Right ventricle myocardium inferior (tissue), 1 donor: ENCODE results near the gene POLR1G. TPM values are rescaled to one million over a fixed set of nuclear protein-coding genes. Genes with fewer than 3 reads are reported as not detected.
"Not testable (repeated sequence)": the region's sequence is repeated elsewhere in the genome, so short reads cannot be mapped to it uniquely, and the experiment has no call there.

Experiments used
- ATAC-seq: fragments of 200-7000 bp; cut with Tn5 transposase; one replicate; pipeline ENCODE4 v1.9.1; 2020; ENCODE audit warnings: mild to moderate bottlenecking, moderate library complexity
- DNase-seq: peaks from one replicate; pipeline ENCODE4 v3.0.0; 2021; ENCODE audit errors: missing footprints
- intact Hi-C: fragments of 100-400 bp; cut with DNase I; formaldehyde crosslinking; loops from one replicate; pipeline ENCODE4 v1.11.0; 2022
- total RNA-seq: library from RNA; stranded (reverse); fragmentation: NEBNext Ultra II Directional; extraction: Animal tissue kit (Norgen Biotek cat#: 25700); gene quantifications from one replicate; pipeline ENCODE4 v1.2.1, GENCODE V29; 2021
- donor health status: DM: no; HTN: yes; CAD: no; lungs with severe emphysema.

Gene POLR1G
- total RNA-seq, 1 donor from 2014 or later = 8.5 TPM

- ATAC-seq (no peak), DNase-seq (no peak)
- intact Hi-C loops = no loop called here
These were observed 8.0 kb downstream of the POLR1G start for GRCh38 chr19:45414468-45414867.

GRCh38 chr19:45417151-45417550 is 10.7 kb downstream of the POLR1G start:
- ATAC-seq (no peak), DNase-seq (no peak)
- intact Hi-C loops = no loop called here

GRCh38 chr19:45418802-45419201 is 12.4 kb downstream of the POLR1G start:
- no peak for ATAC-seq
- intact Hi-C loops = no loop called here
- no peak for DNase-seq

DNA sequence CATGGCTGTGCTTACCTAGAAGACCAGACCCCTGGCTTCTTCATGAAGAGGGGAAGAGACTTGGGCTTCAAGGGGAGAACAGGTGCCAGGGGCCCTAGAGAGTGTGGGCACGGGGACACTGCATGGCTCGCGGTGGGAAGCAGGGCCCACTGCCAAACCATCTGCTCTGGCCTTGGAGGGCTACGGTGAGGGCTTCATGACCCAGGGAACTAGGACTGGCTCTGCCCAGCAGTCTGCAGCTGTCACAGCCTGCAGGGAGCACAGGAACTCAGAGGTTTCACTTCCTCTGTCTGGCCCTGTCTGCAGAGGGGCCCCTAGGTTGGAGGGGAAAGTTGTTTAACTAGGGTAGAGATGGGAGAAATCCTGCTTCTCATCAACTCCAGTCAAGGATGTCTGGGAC is 13.0 kb downstream of the POLR1G start:
- DNase-seq (no peak), ATAC-seq (no peak)
- intact Hi-C loops = no loop called here

- intact Hi-C loops = loop anchor here (10.0 kb wide), 1 partner anchor 225 kb away; no protein-coding TSS in a partner anchor
- DNase-seq (no peak), ATAC-seq (no peak)
These were observed 13.5 kb downstream of the POLR1G start for GRCh38 chr19:45419895-45420294.

GRCh38 chr19:45420356-45420755 is 13.9 kb downstream of the POLR1G start:
- DNase-seq (no peak), ATAC-seq (no peak)
- intact Hi-C loops = loop anchor here (10.0 kb wide), 1 partner anchor 224 kb away; no protein-coding TSS in a partner anchor

GRCh38 chr19:45420871-45421270 is 14.4 kb downstream of the POLR1G start:
- intact Hi-C loops = loop anchor here (10.0 kb wide), 1 partner anchor 224 kb away; no protein-coding TSS in a partner anchor
- DNase-seq (no peak), ATAC-seq (no peak)

DNA sequence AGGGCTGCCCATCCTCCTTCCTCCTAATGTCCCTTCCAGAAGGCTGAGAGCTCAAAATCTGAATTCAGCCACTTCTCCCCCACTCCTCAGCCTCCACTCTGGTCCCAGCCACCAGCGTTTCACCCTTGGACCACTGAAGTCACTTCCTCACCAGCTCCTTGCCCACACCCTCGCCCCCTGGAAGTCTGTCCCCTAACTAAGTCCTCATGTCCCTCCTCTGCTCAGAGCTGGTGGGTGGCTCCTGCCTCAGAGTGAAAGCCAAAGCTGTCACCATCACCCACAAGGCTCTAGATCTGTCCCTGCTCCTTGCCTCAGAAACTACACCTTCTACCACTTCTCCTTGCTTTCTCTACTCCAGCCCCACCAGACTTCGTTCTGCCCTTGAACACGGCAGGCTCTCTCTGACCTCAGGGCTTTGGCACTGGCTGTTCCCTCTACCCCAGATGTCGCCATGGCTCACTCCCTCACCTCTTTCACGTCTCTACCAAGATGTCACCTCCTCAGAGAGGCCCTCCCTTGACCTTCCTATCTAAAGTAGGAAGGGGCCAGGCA is 15.6 kb downstream of the POLR1G start:
- DNase-seq (no peak), ATAC-seq (no peak)
- intact Hi-C loops = loop anchor here (2.0 to 10.0 kb wide), 2 partner anchors 15 to 223 kb away; partner anchors contain the start of gene POLR1G

GRCh38 chr19:45423033-45423588 is 16.7 kb downstream of the POLR1G start:
- no peak for DNase-seq
- intact Hi-C loops = loop anchor here (2.0 to 10.0 kb wide), 2 partner anchors 16 to 222 kb away; partner anchors contain the start of gene POLR1G
- no peak for ATAC-seq

GRCh38 chr19:45423589-45424190 is 17.2 kb downstream of the POLR1G start, which contains the start of gene ERCC1:
Gene ERCC1, minus strand, starts transcription at chr19:45423917. Its CDS starts 543 bp downstream, at chr19:45423374.
- intact Hi-C loops = loop anchor here (2.0 to 10.0 kb wide), 2 partner anchors 17 to 221 kb away; partner anchors contain the start of gene POLR1G
- ATAC-seq (peak; percentile 85), DNase-seq (peak; percentile 97)

GRCh38 chr19:45424191-45425058 is 18.0 kb downstream of the POLR1G start:
- ATAC-seq (peak; percentile 40), DNase-seq (no peak)
- intact Hi-C loops = loop anchor here (10.0 kb wide), 1 partner anchor 220 kb away; no protein-coding TSS in a partner anchor

GRCh38 chr19:45428384-45429231 is 22.2 kb downstream of the POLR1G start:
- intact Hi-C loops = loop anchor here (1.0 to 10.0 kb wide), 2 partner anchors 50 to 216 kb away; no protein-coding TSS in a partner anchor
- DNase-seq = no peak
- peak; percentile 73 for ATAC-seq

- not testable (repeated sequence) for DNase-seq, ATAC-seq
- intact Hi-C loops = loop anchor here (10.0 kb wide), 1 partner anchor 215 kb away; no protein-coding TSS in a partner anchor
These were observed 23.5 kb downstream of the POLR1G start for GRCh38 chr19:45429896-45430295.

GRCh38 chr19:45431008-45431407 is 24.6 kb downstream of the POLR1G start:
- DNase-seq, intact Hi-C loops, ATAC-seq: not testable (repeated sequence)

GRCh38 chr19:45432543-45432942 is 26.1 kb downstream of the POLR1G start:
- ATAC-seq, intact Hi-C loops, DNase-seq: not testable (repeated sequence)

- DNase-seq (no peak), ATAC-seq (no peak)
- intact Hi-C loops = no loop called here
These were observed 30.9 kb downstream of the POLR1G start for GRCh38 chr19:45437328-45437727.

- DNase-seq = no peak
- ATAC-seq = no peak
- intact Hi-C loops = loop anchor here (1.0 kb wide), 1 partner anchor 39 kb away; no protein-coding TSS in a partner anchor
These were observed 32.7 kb downstream of the POLR1G start for GRCh38 chr19:45439190-45439568.
